ENCODE results near the gene ARAP1. TPM values are rescaled to one million over a fixed set of nuclear protein-coding genes. Genes with fewer than 3 reads are reported as not detected.

ARAP1 gene
- total RNA-seq, 1 donor from 2014 or later: 79.0 TPM

DNA sequence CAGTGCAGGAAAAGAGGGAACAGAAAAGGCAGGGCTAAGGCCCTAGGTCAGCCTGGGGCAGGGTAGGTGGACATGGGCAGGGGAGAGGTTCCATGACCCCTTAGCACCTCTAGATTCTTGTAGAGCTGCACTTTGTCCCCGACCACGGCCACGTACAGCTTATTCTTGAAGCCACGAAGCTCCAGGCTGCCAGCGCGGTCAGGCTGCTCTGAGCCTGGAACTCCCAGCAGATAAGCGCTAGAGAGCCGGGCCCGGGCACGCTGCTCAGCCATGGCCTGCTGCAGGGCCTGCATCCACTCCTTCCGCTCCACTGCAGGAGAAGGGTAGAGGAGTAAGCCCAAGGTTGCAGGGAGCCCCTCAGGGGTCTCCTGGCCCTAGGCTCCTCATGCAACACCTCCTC lies 41.9 kb downstream of the ARAP1 start:
- no peak for TF ChIP-seq CTCF (conservative IDR thresholded peaks at IDR 0.05)
- peaks cover 24% of the 10 kb centered on the region for H3K4me1 Mint-ChIP-seq
- H3K27me3 Mint-ChIP-seq (ENCODE audit: low read depth): no peaks in the 10 kb centered on the region
- H3K36me3 Mint-ChIP-seq (ENCODE audit: low read depth): no peaks in the 10 kb centered on the region
- DNase-seq (ENCODE audit: low read depth, low spot score): no peak
- H3K9me3 Mint-ChIP-seq: no peaks in the 10 kb centered on the region
- no peak overlapping the region for H3K27ac Mint-ChIP-seq (ENCODE audit: unreplicated experiment)
- H3K4me3 Mint-ChIP-seq: no peak overlapping the region

DNA sequence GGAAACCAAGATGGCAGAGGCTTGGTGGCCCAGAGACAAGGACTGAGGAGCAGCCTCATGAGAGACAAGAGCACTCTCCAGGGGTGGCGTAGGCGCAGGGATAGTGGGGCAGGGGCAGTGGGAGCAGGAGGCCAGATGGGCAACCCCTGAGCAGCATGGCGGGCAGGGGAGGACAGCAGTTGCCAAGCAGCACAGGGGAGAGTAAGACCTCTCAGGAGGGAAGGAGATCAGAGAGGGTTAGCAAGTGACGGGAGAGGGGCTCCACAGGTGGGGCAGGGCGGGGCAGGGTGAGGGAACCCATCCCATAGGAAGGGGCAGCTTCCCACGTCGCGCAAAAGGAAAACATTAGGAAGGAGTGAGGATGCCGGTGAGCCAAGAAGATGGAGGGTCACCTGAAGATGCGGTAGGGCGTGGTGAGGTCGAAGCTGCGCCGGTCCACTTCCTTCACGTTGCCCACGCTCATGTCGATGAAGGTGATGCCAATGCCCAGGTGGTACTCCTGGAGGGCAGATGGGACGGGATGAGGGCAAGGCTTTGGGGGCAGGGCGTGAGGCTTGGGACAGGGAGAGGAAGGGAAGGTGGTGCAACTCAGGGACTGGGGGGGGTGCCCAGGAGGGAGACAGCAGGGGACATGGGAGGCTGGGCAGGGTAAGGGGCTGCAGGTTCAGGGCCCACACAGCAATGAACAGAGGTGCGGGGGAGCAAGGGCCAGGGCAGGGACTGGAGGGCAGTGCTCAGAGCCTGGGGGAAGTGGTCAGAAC lies 42.5 kb downstream of the ARAP1 start:
- Mint-ChIP-seq H3K27ac (ENCODE audit: unreplicated experiment) (peak overlapping the region; percentile 81), H3K36me3 (ENCODE audit: low read depth) (no peaks in the 10 kb centered on the region), H3K9me3 (no peaks in the 10 kb centered on the region), H3K4me1 (peaks cover 26% of the 10 kb centered on the region), H3K4me3 (no peak overlapping the region), H3K27me3 (ENCODE audit: low read depth) (no peaks in the 10 kb centered on the region)
- no peak for TF ChIP-seq CTCF (conservative IDR thresholded peaks at IDR 0.05)
- DNase-seq (ENCODE audit: low read depth, low spot score): no peak

- no peaks in the 10 kb centered on the region for H3K36me3 Mint-ChIP-seq (ENCODE audit: low read depth)
- no peak for DNase-seq (ENCODE audit: low read depth, low spot score)
- H3K27ac Mint-ChIP-seq (ENCODE audit: unreplicated experiment): no peak overlapping the region
- no peak overlapping the region for H3K4me3 Mint-ChIP-seq
- H3K27me3 Mint-ChIP-seq (ENCODE audit: low read depth): no peaks in the 10 kb centered on the region
- no peaks in the 10 kb centered on the region for H3K9me3 Mint-ChIP-seq
- H3K4me1 Mint-ChIP-seq: peaks cover 12% of the 10 kb centered on the region
- TF ChIP-seq CTCF (conservative IDR thresholded peaks at IDR 0.05): no peak
Measured at GRCh38 chr11:72707032-72707431, 45.2 kb downstream of the ARAP1 start.

- Mint-ChIP-seq H3K4me1 (peaks cover 12% of the 10 kb centered on the region), H3K4me3 (no peak overlapping the region), H3K9me3 (no peaks in the 10 kb centered on the region), H3K36me3 (ENCODE audit: low read depth) (no peaks in the 10 kb centered on the region), H3K27me3 (ENCODE audit: low read depth) (no peaks in the 10 kb centered on the region), H3K27ac (ENCODE audit: unreplicated experiment) (peak overlapping the region; percentile 88)
- DNase-seq (ENCODE audit: low read depth, low spot score): no peak
- no peak for TF ChIP-seq CTCF (conservative IDR thresholded peaks at IDR 0.05)
Measured at GRCh38 chr11:72706579-72706978, 45.6 kb downstream of the ARAP1 start.

- no peaks in the 10 kb centered on the region for H3K27me3 Mint-ChIP-seq (ENCODE audit: low read depth)
- no peaks in the 10 kb centered on the region for H3K9me3 Mint-ChIP-seq
- peaks cover 12% of the 10 kb centered on the region for H3K4me1 Mint-ChIP-seq
- DNase-seq (ENCODE audit: low read depth, low spot score): no peak
- peak overlapping the region; percentile 88 for H3K27ac Mint-ChIP-seq (ENCODE audit: unreplicated experiment)
- no peaks in the 10 kb centered on the region for H3K36me3 Mint-ChIP-seq (ENCODE audit: low read depth)
- no peak overlapping the region for H3K4me3 Mint-ChIP-seq
- TF ChIP-seq CTCF (conservative IDR thresholded peaks at IDR 0.05): no peak
Measured at GRCh38 chr11:72705442-72706365, 46.5 kb downstream of the ARAP1 start.

Measured in neural crest cell (in vitro differentiated cells).